Keratinocyte (primary cell): ENCODE data around the gene HSD17B1. TPM values are rescaled to one million over a fixed set of nuclear protein-coding genes. Genes with fewer than 3 reads are reported as not detected.

Experiments
- DNase-seq: peaks from one replicate; pipeline ENCODE4 v3.0.0-alpha.2; 2011; ENCODE audit warnings: low read depth, missing footprints, low spot score
- FAIRE-seq: peaks from 2 replicates; lab custom pipeline; 2011; peaks lifted over from hg19 to GRCh38; lab: Jason Lieb, UNC
- H2AFZ ChIP-seq: 2 replicates; pipeline ENCODE4 v1.6.0; 2012; ENCODE audit warnings: low read length, control low read depth, inconsistent platforms; ENCODE audit not compliant: control insufficient read depth
- H3K27ac ChIP-seq: 2 replicates; pipeline ENCODE4 v1.5.1; 2011; ENCODE audit warnings: low read length; ENCODE audit not compliant: control insufficient read depth, insufficient read depth
- H3K27me3 ChIP-seq: 3 replicates; pipeline ENCODE4 v1.6.0; 2011; ENCODE audit warnings: low read length; ENCODE audit not compliant: control insufficient read depth, insufficient read depth; ENCODE audit errors: extremely low read depth
- H3K36me3 ChIP-seq, 2 experiments: 2 replicates in 1 of 2; 3 replicates in 1 of 2; pipeline ENCODE4 v1.5.1; 2011; ENCODE audit warnings: low read length in 2 of 2, mild to moderate bottlenecking in 1 of 2; ENCODE audit not compliant: control insufficient read depth in 2 of 2, insufficient read depth in 2 of 2; ENCODE audit errors: extremely low read depth in 1 of 2
- H3K4me1 ChIP-seq: 3 replicates; pipeline ENCODE4 v1.5.1; 2011; ENCODE audit warnings: low read length; ENCODE audit not compliant: control insufficient read depth, insufficient read depth; ENCODE audit errors: extremely low read depth
- H3K4me2 ChIP-seq: 3 replicates; pipeline ENCODE4 v1.6.0; 2011; ENCODE audit warnings: low read depth, low read length; ENCODE audit not compliant: control insufficient read depth, insufficient read depth; ENCODE audit errors: extremely low read depth
- H3K4me3 ChIP-seq, 3 experiments: fragments of 200-600 bp in 1 of 3; sonication (generic) in 1 of 3; 2 replicates in 2 of 3; 3 replicates in 1 of 3; pipeline ENCODE4 v1.5.1; 2011 to 2016; ENCODE audit warnings: low read length in 3 of 3, mild to moderate bottlenecking in 3 of 3, control low read depth in 2 of 3, inconsistent platforms in 1 of 3, low read depth in 1 of 3, mixed read lengths in 1 of 3, mixed run types in 1 of 3, moderate library complexity in 1 of 3; ENCODE audit not compliant: control insufficient read depth in 2 of 3, insufficient read depth in 2 of 3; ENCODE audit errors: extremely low read depth in 1 of 3
- H3K79me2 ChIP-seq: 2 replicates; pipeline ENCODE4 v1.6.0; 2012; ENCODE audit warnings: low read length; ENCODE audit not compliant: control insufficient read depth, insufficient read depth
- H3K9ac ChIP-seq: 3 replicates; pipeline ENCODE4 v1.6.0; 2011; ENCODE audit warnings: low read length; ENCODE audit not compliant: control insufficient read depth, insufficient read depth; ENCODE audit errors: extremely low read depth
- H3K9me1 ChIP-seq: 3 replicates; pipeline ENCODE4 v1.6.0; 2011; ENCODE audit warnings: low read length; ENCODE audit not compliant: control insufficient read depth, insufficient read depth; ENCODE audit errors: extremely low read depth
- H3K9me3 ChIP-seq: 2 replicates; pipeline ENCODE4 v1.5.1; 2012; ENCODE audit warnings: low read depth, low read length; ENCODE audit not compliant: control insufficient read depth
- H4K20me1 ChIP-seq: 3 replicates; pipeline ENCODE4 v1.6.0; 2011; ENCODE audit warnings: low read length; ENCODE audit not compliant: control insufficient read depth, insufficient read depth; ENCODE audit errors: extremely low read depth
- CTCF ChIP-seq, 3 experiments: IDR thresholded peaks in 1 of 3; conservative IDR thresholded peaks in 1 of 3; optimal IDR thresholded peaks in 1 of 3; 2 replicates in 2 of 3; 3 replicates in 1 of 3; pipeline versions ENCODE3 to v1.5.1; 2011; ENCODE audit warnings: low read length in 3 of 3, mild to moderate bottlenecking in 3 of 3, moderate library complexity in 2 of 3, control low read depth in 1 of 3, inconsistent platforms in 1 of 3; ENCODE audit not compliant: insufficient read depth in 2 of 3; ENCODE audit errors: extremely low read depth in 1 of 3
- EZH2 ChIP-seq: IDR thresholded peaks from one replicate; pipeline ENCODE4 v1.6.1; 2012; ENCODE audit warnings: inconsistent platforms, mild to moderate bottlenecking, low read length, moderate library complexity
- dilution Hi-C: fragments of 300-500 bp; cut with MboI; formaldehyde crosslinking; loops from one replicate; pipeline ENCODE4 v1.7.0; 2020; ENCODE audit warnings: low sequenced_read_pairs; ENCODE audit not compliant: extremely low pct_ligation_motif_present
- polyA plus RNA-seq, 5 experiments: library from polyadenylated mRNA; depleted of rRNA in 3 of 5; stranded (reverse) in 3 of 5; stranded (forward) in 1 of 5; unstranded in 1 of 5; fragments of >200 nt; gene quantifications; 1 replicate in 1 of 5; 2 replicates in 3 of 5; 3 replicates in 1 of 5; pipeline versions ENCODE4 v1.2.1 to v1.2.3, GENCODE V29; 2011 to 2012; ENCODE audit warnings: missing spikeins in 2 of 5, low read depth in 1 of 5, low replicate concordance in 1 of 5

The HSD17B1 gene
- polyA plus RNA-seq, 1 donor (not counting 4 experiments of a cell fraction or from before 2014, with no cell fraction given), result 5.3 TPM

- FAIRE-seq (no peak), DNase-seq (no peak)
- Histone ChIP-seq H2AFZ (no peak overlapping the region), H3K9me3 (no peaks in the 10 kb centered on the region), H3K9me1 (peaks cover 4% of the 10 kb centered on the region), H3K36me3 (peaks cover 31 to 49% of the 10 kb centered on the region in 2 experiments), H3K4me3 (no peak overlapping the region), H3K9ac (no peak overlapping the region), H4K20me1 (no peaks in the 10 kb centered on the region), H3K4me1 (peaks cover 29% of the 10 kb centered on the region), H3K27ac (no peak overlapping the region), H3K27me3 (no peaks in the 10 kb centered on the region), H3K4me2 (no peak overlapping the region), H3K79me2 (peaks cover 13% of the 10 kb centered on the region)
- dilution Hi-C loops, result no loop called here
- TF ChIP-seq CTCF (optimal IDR thresholded peaks at IDR 0.05 in 1 of 3, IDR thresholded peaks at IDR 0.05 in 1 of 3, conservative IDR thresholded peaks at IDR 0.05 in 1 of 3; ENCODE audit: extremely low read depth in 1 of 3, insufficient read depth in 2 of 3, low read length in 3 of 3), result no peak
- TF ChIP-seq EZH2, result no peak
Measured at GRCh38 chr17:42581744-42582270, 29.1 kb downstream of the HSD17B1 start.

GRCh38 chr17:42584880-42585279, 32.2 kb downstream of the HSD17B1 start:
- TF ChIP-seq CTCF (optimal IDR thresholded peaks at IDR 0.05 in 1 of 3, IDR thresholded peaks at IDR 0.05 in 1 of 3, conservative IDR thresholded peaks at IDR 0.05 in 1 of 3; ENCODE audit: extremely low read depth in 1 of 3, insufficient read depth in 2 of 3, low read length in 3 of 3) (no peak), EZH2 (no peak)
- Histone ChIP-seq H3K4me2 (no peak overlapping the region), H3K9me3 (no peaks in the 10 kb centered on the region), H3K36me3 (peaks cover 36 to 50% of the 10 kb centered on the region in 2 experiments), H4K20me1 (no peaks in the 10 kb centered on the region), H2AFZ (no peak overlapping the region), H3K4me1 (peaks cover 34% of the 10 kb centered on the region), H3K9ac (no peak overlapping the region), H3K4me3 (no peak overlapping the region), H3K79me2 (no peaks in the 10 kb centered on the region), H3K27me3 (no peaks in the 10 kb centered on the region), H3K9me1 (peaks cover 4% of the 10 kb centered on the region), H3K27ac (no peak overlapping the region)
- FAIRE-seq (no peak), DNase-seq (no peak)
- dilution Hi-C loops, result no loop called here
